Fibroblast of lung (primary cell): Measurements from ENCODE around the gene COPG1. TPM values are rescaled to one million over a fixed set of nuclear protein-coding genes. Genes with fewer than 3 reads are reported as not detected.

Experiments used
- DNase-seq, 2 donors: peaks; one replicate each; pipeline versions ENCODE4 v3.0.0 to v3.0.0-alpha.2; 2010; ENCODE audit warnings: low read depth in 2 of 2
- H2AFZ ChIP-seq: 2 replicates; pipeline ENCODE4 v1.5.1; 2012; ENCODE audit warnings: low read length, control low read depth, inconsistent platforms
- H3K27ac ChIP-seq: 2 replicates; pipeline ENCODE4 v1.5.1; 2011; ENCODE audit warnings: low read length, control low read depth; ENCODE audit not compliant: insufficient read depth
- H3K27me3 ChIP-seq: 2 replicates; pipeline ENCODE4 v1.5.1; 2011; ENCODE audit warnings: mild to moderate bottlenecking, low read length; ENCODE audit not compliant: control insufficient read depth, insufficient read depth
- H3K36me3 ChIP-seq: 2 replicates; pipeline ENCODE4 v1.5.1; 2011; ENCODE audit warnings: low read length; ENCODE audit not compliant: control insufficient read depth, insufficient read depth
- H3K4me1 ChIP-seq: 2 replicates; pipeline ENCODE4 v1.5.1; 2011; ENCODE audit warnings: low read length; ENCODE audit not compliant: control insufficient read depth, insufficient read depth; ENCODE audit errors: extremely low read depth
- H3K4me2 ChIP-seq: 2 replicates; pipeline ENCODE4 v1.5.1; 2011; ENCODE audit warnings: low read length, control low read depth; ENCODE audit not compliant: insufficient read depth; ENCODE audit errors: extremely low read depth
- H3K4me3 ChIP-seq, 4 experiments: fragments of 200-600 bp in 1 of 4; sonication (generic) in 1 of 4; replicated peaks in 1 of 4; 2 replicates each; pipeline ENCODE4 v1.5.1; 2011 to 2016; ENCODE audit warnings: low read length in 4 of 4, low read depth in 3 of 4, mild to moderate bottlenecking in 3 of 4, control low read depth in 2 of 4, inconsistent platforms in 1 of 4, mixed read lengths in 1 of 4; ENCODE audit not compliant: insufficient read depth in 1 of 4; ENCODE audit errors: control extremely low read depth in 1 of 4
- H3K79me2 ChIP-seq: 2 replicates; pipeline ENCODE4 v1.5.1; 2012; ENCODE audit warnings: mild to moderate bottlenecking, low read length, inconsistent platforms; ENCODE audit not compliant: control insufficient read depth, insufficient read depth
- H3K9ac ChIP-seq: 2 replicates; pipeline ENCODE4 v1.5.1; 2011; ENCODE audit warnings: mild to moderate bottlenecking, low read length, control low read depth; ENCODE audit not compliant: insufficient read depth
- H3K9me3 ChIP-seq: 2 replicates; pipeline ENCODE4 v1.5.1; 2012; ENCODE audit warnings: low read depth, low read length; ENCODE audit not compliant: control insufficient read depth, insufficient read depth
- H4K20me1 ChIP-seq: 2 replicates; pipeline ENCODE4 v1.5.1; 2011; ENCODE audit warnings: low read length; ENCODE audit not compliant: control insufficient read depth, insufficient read depth; ENCODE audit errors: extremely low read depth
- EZH2 ChIP-seq: IDR thresholded peaks from 2 replicates; pipeline ENCODE4 v1.5.1; 2012; ENCODE audit warnings: low read length, control low read depth, mild to moderate bottlenecking; ENCODE audit errors: missing control alignments
- polyA plus RNA-seq, 2 donors: library from polyadenylated mRNA; depleted of rRNA in 1 of 2; stranded (reverse) in 1 of 2; unstranded in 1 of 2; fragments of >200 nt; gene quantifications; 2 replicates each; pipeline ENCODE4 v1.2.1, GENCODE V29; 2011 to 2012; ENCODE audit warnings: missing spikeins in 1 of 2
- total RNA-seq: library from RNA; depleted of rRNA; stranded (reverse); fragments of >200 nt; gene quantifications from 2 replicates; pipeline ENCODE4 v1.2.1, GENCODE V29; 2014
- TF ChIP-seq, protein P1 (sequence below), 2 donors: IDR thresholded peaks in 1 of 2; conservative IDR thresholded peaks in 1 of 2; 1 replicate in 1 of 2; 2 replicates in 1 of 2; pipeline ENCODE4 v1.5.1; 2011 to 2012; ENCODE audit warnings: low read length in 2 of 2, control low read depth in 1 of 2, inconsistent platforms in 1 of 2, low read depth in 1 of 2, mild to moderate bottlenecking in 1 of 2

The COPG1 gene
- total and polyA plus RNA-seq, 2 donors (not counting 1 experiment from before 2014, with no cell fraction given): 257 to 306 TPM

DNA sequence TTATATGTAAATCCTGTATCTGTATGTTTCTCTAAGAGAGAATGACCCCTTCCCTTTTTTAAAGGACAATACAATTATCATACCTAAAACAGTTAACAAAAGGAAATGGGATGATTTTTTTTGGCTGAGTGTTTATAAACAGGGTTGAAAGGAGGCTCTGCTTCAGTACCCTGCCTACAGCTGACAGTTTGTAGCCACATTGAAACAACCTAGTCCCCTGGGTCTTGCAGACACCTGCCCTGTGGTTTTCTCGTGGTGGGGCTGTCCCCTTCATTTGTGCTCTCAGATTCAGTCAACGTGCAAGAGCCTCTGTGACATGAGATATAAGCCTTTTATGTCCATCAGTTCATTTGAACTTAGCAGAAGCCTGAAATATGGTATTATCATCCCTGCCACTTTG, 27.0 kb downstream of the COPG1 start:
- Histone ChIP-seq H4K20me1 (no peaks in the 10 kb centered on the region), H3K9ac (no peak overlapping the region), H2AFZ (no peak overlapping the region), H3K4me1 (peaks cover 8% of the 10 kb centered on the region), H3K9me3 (no peaks in the 10 kb centered on the region), H3K4me3 (no peak overlapping the region), H3K79me2 (peaks cover 7% of the 10 kb centered on the region), H3K27me3 (no peaks in the 10 kb centered on the region), H3K27ac (no peak overlapping the region), H3K36me3 (peaks cover 25% of the 10 kb centered on the region), H3K4me2 (no peak overlapping the region)
- TF ChIP-seq EZH2: no peak
- TF ChIP-seq, protein P1, sequence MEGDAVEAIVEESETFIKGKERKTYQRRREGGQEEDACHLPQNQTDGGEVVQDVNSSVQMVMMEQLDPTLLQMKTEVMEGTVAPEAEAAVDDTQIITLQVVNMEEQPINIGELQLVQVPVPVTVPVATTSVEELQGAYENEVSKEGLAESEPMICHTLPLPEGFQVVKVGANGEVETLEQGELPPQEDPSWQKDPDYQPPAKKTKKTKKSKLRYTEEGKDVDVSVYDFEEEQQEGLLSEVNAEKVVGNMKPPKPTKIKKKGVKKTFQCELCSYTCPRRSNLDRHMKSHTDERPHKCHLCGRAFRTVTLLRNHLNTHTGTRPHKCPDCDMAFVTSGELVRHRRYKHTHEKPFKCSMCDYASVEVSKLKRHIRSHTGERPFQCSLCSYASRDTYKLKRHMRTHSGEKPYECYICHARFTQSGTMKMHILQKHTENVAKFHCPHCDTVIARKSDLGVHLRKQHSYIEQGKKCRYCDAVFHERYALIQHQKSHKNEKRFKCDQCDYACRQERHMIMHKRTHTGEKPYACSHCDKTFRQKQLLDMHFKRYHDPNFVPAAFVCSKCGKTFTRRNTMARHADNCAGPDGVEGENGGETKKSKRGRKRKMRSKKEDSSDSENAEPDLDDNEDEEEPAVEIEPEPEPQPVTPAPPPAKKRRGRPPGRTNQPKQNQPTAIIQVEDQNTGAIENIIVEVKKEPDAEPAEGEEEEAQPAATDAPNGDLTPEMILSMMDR (conservative IDR thresholded peaks at IDR 0.05 in 1 of 2, IDR thresholded peaks at IDR 0.05 in 1 of 2; ENCODE audit: low read depth in 1 of 2, low read length in 2 of 2): no peak
- no peak for DNase-seq

DNA sequence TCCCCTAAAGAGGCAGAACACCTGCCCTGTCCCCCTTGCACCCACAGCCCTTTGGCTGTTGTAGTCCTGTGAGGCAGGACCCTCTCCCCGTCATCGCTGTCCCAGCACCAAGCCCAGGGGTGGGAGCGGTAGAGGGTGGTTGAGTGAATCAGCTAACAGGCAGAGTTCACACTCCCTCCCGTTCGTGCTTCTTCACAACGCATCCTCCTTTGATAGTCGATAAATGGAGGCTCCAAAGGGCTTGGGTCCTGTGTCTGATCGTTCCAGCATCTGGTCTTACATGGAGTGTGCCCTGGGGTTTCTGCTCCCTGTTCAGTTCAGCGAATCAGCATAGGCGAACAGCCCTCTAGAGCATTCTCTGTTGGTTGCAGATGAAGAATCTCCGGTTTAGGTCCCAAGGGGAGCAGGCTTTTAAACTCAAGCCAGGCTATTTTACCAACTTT, 28.4 kb downstream of the COPG1 start:
- Histone ChIP-seq H2AFZ (no peak overlapping the region), H3K9ac (no peak overlapping the region)

DNA sequence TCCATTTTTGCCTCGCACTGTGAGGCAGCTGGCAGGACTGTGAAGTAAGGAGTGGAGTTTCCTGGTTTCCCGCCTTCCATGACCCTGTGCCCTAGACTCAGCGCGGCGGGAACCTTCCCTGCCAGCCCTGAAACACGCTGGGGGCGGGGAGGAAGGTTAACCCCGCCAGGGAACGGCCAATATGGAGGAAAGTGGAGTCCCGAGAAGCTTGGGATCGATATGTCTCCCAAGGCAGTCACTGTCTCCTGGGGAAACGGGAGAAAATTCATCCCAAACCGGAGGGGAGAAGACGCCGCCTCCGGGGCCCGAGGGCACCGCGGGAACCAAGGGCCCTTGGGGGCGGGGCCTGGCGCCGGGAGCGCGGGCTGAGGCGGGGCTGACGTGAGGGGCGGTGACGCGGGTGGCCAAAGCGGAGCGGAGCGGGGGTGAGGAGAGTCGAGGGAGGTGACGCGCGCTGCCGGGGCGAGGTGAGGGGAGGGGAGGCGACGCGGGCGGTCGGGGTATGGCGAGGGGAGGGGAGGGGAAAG, 29.1 kb downstream of the COPG1 start, which contains the start of gene HMCES:
HMCES (plus strand) TSS at position 432 of the 527 bp plus-strand sequence. CDS start 863 bp downstream, outside the sequence.
- Histone ChIP-seq H3K9ac (peak within 1 kb of the TSS; percentile 88), H3K4me1 (peaks cover 8% of the 10 kb centered on the region), H3K79me2 (peaks cover 7% of the 10 kb centered on the region), H3K9me3 (no peaks in the 10 kb centered on the region), H3K4me2 (peak within 1 kb of the TSS; percentile 95), H2AFZ (peak within 1 kb of the TSS; percentile 60), H3K4me3 (peak within 1 kb of the TSS; percentile 56 to 79 (median 66)), H3K27ac (peak within 1 kb of the TSS; percentile 76), H4K20me1 (no peaks in the 10 kb centered on the region), H3K27me3 (no peaks in the 10 kb centered on the region), H3K36me3 (peaks cover 15% of the 10 kb centered on the region)
- TF ChIP-seq EZH2: no peak
- TF ChIP-seq, protein P1 (conservative IDR thresholded peaks at IDR 0.05 in 1 of 2, IDR thresholded peaks at IDR 0.05 in 1 of 2; ENCODE audit: low read depth in 1 of 2, low read length in 2 of 2): no peak
- DNase-seq: peak; percentile 79 to 82

More for the DNA sequence above, 28.4 kb downstream of the COPG1 start:
- TF ChIP-seq, protein P1 (conservative IDR thresholded peaks at IDR 0.05 in 1 of 2, IDR thresholded peaks at IDR 0.05 in 1 of 2; ENCODE audit: low read depth in 1 of 2, low read length in 2 of 2): no peak
- Histone ChIP-seq H3K36me3 (peaks cover 15% of the 10 kb centered on the region), H3K4me2 (peak overlapping the region; percentile 4), H3K27ac (peak overlapping the region; percentile 76), H3K27me3 (no peaks in the 10 kb centered on the region), H4K20me1 (no peaks in the 10 kb centered on the region), H3K9me3 (no peaks in the 10 kb centered on the region), H3K4me1 (peaks cover 8% of the 10 kb centered on the region), H3K4me3 (peak overlapping the region in 2 of 4 experiments; percentile 49 to 79), H3K79me2 (peaks cover 7% of the 10 kb centered on the region)
- DNase-seq: no peak
